Fibroblast of the aortic adventitia (primary cell): ENCODE results near the gene ARHGAP6. TPM values are rescaled to one million over a fixed set of nuclear protein-coding genes. Genes with fewer than 3 reads are reported as not detected.

Experiments
- DNase-seq: peaks from one replicate; pipeline ENCODE4 v3.0.0-alpha.2; 2010; ENCODE audit warnings: low read depth
- H3K4me3 ChIP-seq: 2 replicates; pipeline ENCODE4 v1.5.1; 2011; ENCODE audit warnings: low read depth, mild to moderate bottlenecking, control low read depth, low read length, moderate library complexity
- CTCF ChIP-seq: IDR thresholded peaks from 2 replicates; pipeline ENCODE4 v1.5.1; 2011; ENCODE audit warnings: mild to moderate bottlenecking, low read length, control low read depth, inconsistent platforms; ENCODE audit not compliant: insufficient read depth
- total RNA-seq: library from RNA; depleted of rRNA; stranded (reverse); fragments of >200 nt; gene quantifications from 2 replicates; pipeline ENCODE4 v1.2.3, GENCODE V29; 2012; ENCODE audit warnings: low replicate concordance

The ARHGAP6 gene
- total RNA-seq, 1 donor = 16.9 TPM

GRCh38 chrX:11138498-11139390 lies 527.0 kb downstream of the ARHGAP6 start:
- TF ChIP-seq CTCF = no peak

GRCh38 chrX:11137543-11138139 lies 528.1 kb downstream of the ARHGAP6 start:
- TF ChIP-seq CTCF = peak; percentile 65

More at GRCh38 chrX:11138498-11139390, 527.0 kb downstream of the ARHGAP6 start:
- no peak for DNase-seq
- H3K4me3 ChIP-seq = no peak overlapping the region

GRCh38 chrX:11135564-11136185 lies 530.0 kb downstream of the ARHGAP6 start:
- DNase-seq = no peak
- no peak for TF ChIP-seq CTCF
- no peak overlapping the region for H3K4me3 ChIP-seq

More at GRCh38 chrX:11137543-11138139, 528.1 kb downstream of the ARHGAP6 start:
- DNase-seq = peak; percentile 78
- no peak overlapping the region for H3K4me3 ChIP-seq

- DNase-seq = no peak
- H3K4me3 ChIP-seq = no peak overlapping the region
These were observed 534.6 kb downstream of the ARHGAP6 start for GRCh38 chrX:11131146-11131545.

GRCh38 chrX:11130136-11130535 lies 535.6 kb downstream of the ARHGAP6 start:
- DNase-seq = no peak
- H3K4me3 ChIP-seq = no peak overlapping the region
- TF ChIP-seq CTCF = no peak

More at GRCh38 chrX:11131146-11131545, 534.6 kb downstream of the ARHGAP6 start:
- no peak for TF ChIP-seq CTCF

- H3K4me3 ChIP-seq = no peak overlapping the region
- no peak for TF ChIP-seq CTCF
- DNase-seq = peak; percentile 8
These were observed 536.1 kb downstream of the ARHGAP6 start for GRCh38 chrX:11129534-11130105.
